ENCODE results near the gene SOX5.
"Not testable (repeated sequence)": the region's sequence is repeated elsewhere in the genome, so short reads cannot be mapped to it uniquely, and the experiment has no call there.

SOX5 gene

DNA sequence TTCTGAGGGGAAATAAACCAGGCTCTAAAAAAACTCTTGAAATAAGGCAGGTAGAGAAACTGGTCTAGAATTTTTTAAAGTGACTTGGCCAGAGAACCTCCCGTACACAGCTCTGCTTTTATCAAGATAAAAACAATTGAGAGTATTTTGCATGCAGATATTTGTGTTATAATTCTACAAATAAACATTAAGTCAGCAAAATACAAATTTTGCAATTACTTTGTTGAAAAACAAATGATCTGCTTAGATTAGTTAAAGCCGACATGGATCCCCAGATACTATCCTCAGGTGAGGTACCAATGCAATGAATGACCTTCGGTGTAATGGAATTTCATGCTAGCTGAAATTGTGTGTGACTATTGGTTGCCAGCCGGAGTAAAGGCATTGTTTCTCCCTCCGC, 197.2 kb downstream of the SOX5 start:
- DNase-seq = no peak

GRCh38 chr12:23751641-23752040, 197.8 kb downstream of the SOX5 start:
- no peak for DNase-seq

GRCh38 chr12:23750923-23751322, 198.5 kb downstream of the SOX5 start:
- no peak for DNase-seq

DNA sequence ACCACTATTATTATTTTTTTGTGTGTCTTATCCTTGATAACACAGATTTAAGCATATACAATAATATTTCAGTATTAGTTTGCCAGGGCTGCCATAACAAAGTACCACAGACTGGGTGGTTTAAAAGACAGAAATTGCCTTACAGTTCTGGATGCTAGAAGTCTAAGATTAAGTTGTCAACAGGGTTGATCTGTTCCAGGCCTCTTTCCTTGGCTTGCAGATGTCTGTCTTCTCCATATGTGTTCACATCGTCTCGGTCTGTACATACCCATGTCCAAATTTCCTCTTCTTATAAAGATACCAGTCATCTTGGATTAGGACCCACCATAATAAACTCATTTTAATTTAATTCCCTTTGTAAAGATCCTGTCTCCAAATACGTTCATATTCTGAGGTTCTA, 204.8 kb downstream of the SOX5 start:
- no peak for DNase-seq

DNA sequence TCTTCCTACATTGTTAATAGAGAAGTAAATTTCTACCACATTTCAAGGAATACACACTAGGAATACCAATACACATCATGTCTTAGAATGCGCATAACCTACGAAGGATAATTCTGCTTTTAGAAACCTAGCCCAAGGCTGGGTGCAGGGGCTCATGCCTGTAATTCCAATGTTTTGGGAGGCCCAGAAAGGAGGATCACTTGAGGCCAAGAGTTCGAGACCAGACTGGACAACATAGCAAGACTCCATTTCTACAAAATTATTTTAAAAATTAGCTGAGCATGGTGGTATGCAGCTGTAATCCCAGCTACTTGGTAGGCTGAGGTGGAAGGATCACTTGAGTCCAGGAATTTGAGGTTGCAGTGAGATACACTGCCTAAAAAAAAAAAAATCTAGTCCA, 206.9 kb downstream of the SOX5 start:
- DNase-seq = no peak

- no peak for DNase-seq
These were observed 218.0 kb downstream of the SOX5 start for GRCh38 chr12:23731493-23731892.

DNA sequence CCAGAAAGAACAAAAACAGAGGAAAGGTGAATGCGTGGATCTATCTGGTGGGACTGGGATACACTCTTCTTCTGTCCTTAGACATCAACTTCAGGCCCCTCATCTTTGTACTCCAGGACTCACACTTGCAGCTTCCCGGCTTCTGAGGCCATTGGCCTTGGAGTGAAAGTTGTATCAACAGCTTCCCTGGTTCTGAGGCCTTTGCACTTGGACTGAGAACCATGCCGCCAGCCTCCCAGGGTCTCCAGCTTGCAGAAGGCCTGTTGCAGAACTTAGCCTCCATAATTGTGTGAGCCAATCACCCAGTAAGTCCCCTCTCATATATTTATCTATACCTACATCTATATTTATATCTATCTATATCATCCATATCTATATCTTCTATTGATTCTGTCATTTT, 218.4 kb downstream of the SOX5 start:
- DNase-seq = no peak

DNA sequence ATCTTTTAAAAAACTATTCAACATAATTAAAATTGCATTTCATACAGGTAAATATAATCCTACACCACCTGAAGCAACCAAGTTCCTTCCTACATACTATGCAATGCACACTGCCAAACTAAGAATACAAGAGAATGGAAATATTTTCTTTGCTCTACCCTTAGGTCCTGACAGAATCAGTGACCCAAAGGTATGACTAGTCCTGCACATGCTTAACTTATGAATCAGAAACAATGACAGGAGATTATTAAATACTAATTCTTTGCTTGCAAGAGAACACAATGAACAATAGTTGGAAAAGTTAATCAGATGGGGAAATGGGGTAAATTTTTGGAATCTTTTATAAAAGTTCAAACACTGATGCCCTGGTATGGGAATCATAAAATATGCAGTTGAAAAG, 220.1 kb downstream of the SOX5 start:
- DNase-seq = no peak

- DNase-seq = no peak
These were observed 222.8 kb downstream of the SOX5 start for GRCh38 chr12:23726646-23727045.

- DNase-seq = no peak
These were observed 226.8 kb downstream of the SOX5 start for GRCh38 chr12:23722655-23723054.

DNA sequence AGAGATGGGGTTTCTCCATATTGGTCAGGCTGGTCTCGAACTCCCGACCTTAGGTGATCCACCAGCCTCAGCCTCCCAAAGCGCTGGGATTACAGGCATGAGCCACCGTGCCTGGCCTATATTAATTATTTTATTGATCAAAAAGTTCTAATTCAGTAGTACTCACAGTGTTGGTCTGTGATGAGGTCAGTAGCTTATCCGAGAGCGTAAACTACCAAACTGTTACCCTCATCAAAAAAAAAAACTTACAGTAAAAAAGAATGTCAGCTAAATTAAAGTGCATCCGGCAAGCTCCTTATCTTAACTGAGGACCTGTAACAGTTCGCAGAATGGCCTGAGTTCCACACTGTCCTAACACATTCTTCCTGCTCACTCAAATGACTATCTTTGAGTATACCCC, 228.2 kb downstream of the SOX5 start:
- no peak for DNase-seq

DNA sequence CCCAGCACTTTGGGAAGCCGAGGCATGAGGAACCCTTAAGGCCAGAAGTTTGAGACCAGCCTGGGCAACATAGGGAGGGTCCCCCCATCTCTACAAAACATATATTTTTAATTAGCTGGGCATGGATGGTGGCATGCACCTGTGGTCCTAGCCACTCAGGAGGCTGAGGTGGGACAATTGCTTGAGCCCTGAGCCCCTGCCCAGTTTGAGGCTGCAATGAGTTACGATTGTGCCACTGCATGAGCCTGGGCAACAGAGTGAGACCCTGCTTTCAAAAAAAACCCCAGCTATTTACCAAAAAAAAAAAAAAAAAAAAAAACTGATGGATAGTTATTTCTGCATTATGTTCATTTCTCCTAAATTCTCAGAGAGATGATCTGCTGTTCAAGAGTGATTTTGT, 230.0 kb downstream of the SOX5 start:
- DNase-seq = no peak

GRCh38 chr12:23710361-23710760, 239.1 kb downstream of the SOX5 start:
- DNase-seq = not testable (repeated sequence)

DNA sequence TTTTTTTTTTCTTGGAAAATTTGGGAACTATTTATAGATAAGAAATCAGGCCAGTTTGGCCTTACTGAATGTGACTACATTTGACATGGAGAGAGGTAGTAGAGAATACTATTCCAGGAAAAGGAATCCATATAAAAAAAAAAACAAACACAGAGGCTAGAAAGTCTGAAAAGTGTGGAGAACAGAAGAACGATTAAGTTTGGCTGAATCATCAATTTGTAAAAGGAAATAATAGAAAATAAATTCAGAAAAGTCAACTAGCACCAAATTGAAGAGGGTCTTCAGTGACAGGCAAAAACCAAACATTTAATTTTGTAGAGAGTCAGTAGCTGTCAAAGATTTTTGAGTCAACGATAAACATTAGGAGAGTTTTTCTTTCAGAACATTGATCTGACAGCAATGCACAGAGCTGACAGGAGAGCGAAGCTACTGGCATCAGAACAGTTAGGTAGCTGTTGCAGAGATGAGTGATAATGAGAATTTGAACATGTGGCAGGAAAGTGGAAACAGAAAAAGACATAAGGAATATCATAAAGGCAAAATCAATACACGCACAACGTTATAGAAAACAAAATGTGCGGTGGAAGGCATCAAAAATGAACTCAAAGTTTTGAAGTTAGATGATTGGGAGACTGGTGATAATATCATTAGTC, 241.2 kb downstream of the SOX5 start:
- no peak for DNase-seq

GRCh38 chr12:23707270-23707669, 242.2 kb downstream of the SOX5 start:
- DNase-seq = no peak

GRCh38 chr12:23704992-23705943, 244.2 kb downstream of the SOX5 start:
- no peak for DNase-seq

- DNase-seq = no peak
These were observed 246.4 kb downstream of the SOX5 start for GRCh38 chr12:23703051-23703450.

DNA sequence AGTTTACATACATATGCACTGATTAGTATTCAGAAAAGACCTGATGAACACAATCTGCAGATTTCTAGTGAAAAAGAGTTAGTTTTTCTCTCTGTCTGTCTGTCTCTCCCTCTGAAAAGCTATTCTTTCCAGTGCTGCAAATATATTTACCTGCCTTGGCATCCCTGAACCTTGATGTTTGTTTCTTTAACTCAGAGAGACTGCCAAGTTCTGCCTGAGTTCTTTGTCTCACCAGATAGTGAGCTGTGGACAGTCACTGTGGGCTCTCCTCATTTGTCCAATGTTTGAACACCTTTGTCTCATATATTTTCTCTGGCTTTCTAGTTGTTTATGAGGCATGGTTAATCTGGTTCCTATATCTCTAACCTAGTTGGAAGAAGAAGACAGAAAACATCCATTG, 250.4 kb downstream of the SOX5 start:
- no peak for DNase-seq

DNA sequence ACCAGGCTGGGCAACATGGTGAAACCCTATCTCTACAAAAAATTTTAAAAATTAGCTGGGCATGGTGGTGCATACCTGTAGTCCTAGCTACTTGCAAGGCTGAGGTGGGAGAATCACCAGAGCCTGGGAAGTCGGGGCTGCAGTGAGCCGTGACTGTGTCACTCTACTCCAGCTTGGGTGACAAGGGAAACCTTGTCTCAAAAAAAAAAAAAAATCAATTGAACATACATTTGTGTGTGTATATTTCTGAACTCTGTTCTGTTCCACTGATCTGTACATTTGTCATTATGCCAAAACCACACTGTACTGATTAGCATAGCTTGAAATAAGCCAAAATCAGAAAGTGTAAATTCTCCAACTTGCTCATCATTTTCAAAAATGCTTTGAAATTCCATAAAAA, 254.6 kb downstream of the SOX5 start:
- DNase-seq = no peak

GRCh38 chr12:23694307-23694706, 255.2 kb downstream of the SOX5 start:
- DNase-seq = no peak

- no peak for DNase-seq
These were observed 261.5 kb downstream of the SOX5 start for GRCh38 chr12:23687947-23688346.

DNA sequence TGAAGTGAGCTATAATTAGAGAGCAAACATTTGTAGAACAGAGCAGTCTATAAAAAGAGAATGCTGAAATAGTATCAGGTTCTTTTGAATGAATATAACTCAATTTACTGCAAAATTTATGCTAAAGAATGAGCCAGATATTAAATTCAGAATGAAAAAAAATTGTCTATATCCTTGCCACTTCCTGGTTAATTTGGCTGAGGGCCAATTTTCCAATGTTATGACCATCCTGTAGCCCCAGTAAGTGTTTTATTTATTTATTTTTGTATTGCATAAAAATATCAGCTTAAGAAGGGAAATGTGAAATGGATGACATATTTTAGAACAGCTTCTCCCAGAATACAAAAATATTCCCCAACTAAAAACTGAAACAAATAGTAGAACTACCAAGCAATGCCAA, 263.4 kb downstream of the SOX5 start:
- DNase-seq = no peak

DNA sequence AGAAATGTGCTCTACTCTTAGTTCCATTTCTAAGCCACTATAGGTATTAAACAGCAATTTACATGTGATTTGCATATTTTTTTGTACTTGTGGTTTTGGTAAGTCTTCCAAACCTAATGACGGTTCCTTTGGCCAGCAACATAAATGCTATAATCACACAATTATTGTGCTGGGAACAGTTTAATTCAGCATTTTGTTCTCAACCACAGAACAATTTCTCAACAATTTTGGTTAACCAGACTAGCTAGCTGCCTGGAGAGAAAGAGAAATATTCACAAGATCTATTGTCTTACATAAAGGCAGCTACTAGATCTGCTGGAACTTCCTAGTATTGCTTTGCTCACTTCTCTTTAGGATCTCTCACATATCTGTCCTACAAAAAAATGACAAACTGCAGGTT, 265.3 kb downstream of the SOX5 start:
- no peak for DNase-seq

- DNase-seq = no peak
These were observed 268.2 kb downstream of the SOX5 start for GRCh38 chr12:23681237-23681636.
